ENCODE results near the gene CBFA2T2. TPM values are rescaled to one million over a fixed set of nuclear protein-coding genes. Genes with fewer than 3 reads are reported as not detected.

CBFA2T2 gene
- total and polyA plus RNA-seq, 2 donors (not counting 3 experiments of a cell fraction or from before 2014, with no cell fraction given), result 10.7 to 12.1 TPM

DNA sequence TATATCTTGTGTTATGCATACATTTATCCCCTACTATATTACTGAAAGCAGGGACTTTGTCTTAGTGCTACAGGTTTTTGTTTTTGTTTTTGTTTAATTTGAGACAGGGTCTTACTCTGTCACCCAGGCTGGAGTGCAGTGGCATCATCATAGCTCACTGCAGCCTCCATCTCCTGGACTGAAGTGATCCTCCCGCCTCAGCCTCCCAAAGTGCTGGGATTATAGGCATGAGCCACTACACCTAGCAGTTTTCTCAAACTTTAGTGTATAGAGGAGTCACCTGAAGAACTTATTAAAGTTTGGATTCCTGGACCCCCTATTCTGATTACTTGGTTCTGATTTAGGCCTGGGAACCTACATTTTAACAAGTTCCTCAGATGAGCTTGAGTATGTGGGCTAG, 51.9 kb downstream of the CBFA2T2 start:
- dilution Hi-C loops (cut with MboI; ENCODE audit: extremely low pct_ligation_motif_present, low sequenced_read_pairs), result no loop called here
- BruUV-seq (replicated peaks), result no TSS peak

More for the DNA sequence above, 51.9 kb downstream of the CBFA2T2 start:
- H3K9me3 ChIP-seq (replicated peaks; ENCODE audit: control insufficient read depth, insufficient read depth, low read length), result no peaks in the 10 kb centered on the region
- H3K4me1 ChIP-seq (ENCODE audit: control insufficient read depth, extremely low read depth, insufficient read depth, low read length), result peaks cover 21% of the 10 kb centered on the region
- no peak overlapping the region for H3K9ac ChIP-seq (replicated peaks; ENCODE audit: extremely low read depth, insufficient read depth, low read length)
- CTCF ChIA-PET, result interaction anchor here (0.6 to 2.1 kb wide), 2 partner anchors 26 to 44 kb away, joined by 3 to 4 read pairs; no protein-coding TSS in a partner anchor
- no peak overlapping the region for H3K27ac ChIP-seq (ENCODE audit: insufficient read depth, low read depth, low read length)
- DNase-seq (ENCODE audit: low read depth, low spot score), result no peak
- no peaks in the 10 kb centered on the region for H3K9me1 ChIP-seq (replicated peaks; ENCODE audit: control insufficient read depth, extremely low read depth, insufficient read depth, low read length)
- H3K4me2 ChIP-seq (ENCODE audit: insufficient read depth, low read length), result no peak overlapping the region
- intact Hi-C loops (cut with micrococcal nuclease), result no loop called here
- H3K79me2 ChIP-seq (ENCODE audit: control insufficient read depth, insufficient read depth, low read length), result no peaks in the 10 kb centered on the region
- POLR2A ChIA-PET, result no interaction called here
- H3K36me3 ChIP-seq (ENCODE audit: control insufficient read depth in 2 of 2, extremely low read depth in 1 of 2, insufficient read depth in 2 of 2, low read length in 2 of 2), result no peaks in the 10 kb centered on the region
- H3K27me3 ChIP-seq (ENCODE audit: control insufficient read depth in 2 of 2, insufficient read depth in 2 of 2, low read length in 2 of 2), result no peaks in the 10 kb centered on the region
- H2AFZ ChIP-seq (ENCODE audit: low read depth, low read length), result no peak overlapping the region
- no peak overlapping the region for H3K4me3 ChIP-seq (replicated peaks in 1 of 3; ENCODE audit: insufficient read depth in 1 of 3, low read depth in 1 of 3, low read length in 3 of 3)
- no peak for TF ChIP-seq CTCF (IDR thresholded peaks at IDR 0.05; ENCODE audit: extremely low read depth in 1 of 2, insufficient read depth in 1 of 2, low read depth in 1 of 2, low read length in 2 of 2)
- no peak for TF ChIP-seq FOS (IDR thresholded peaks at IDR 0.05; ENCODE audit: borderline replicate concordance, insufficient read depth, low read length)
- TF ChIP-seq JUN (IDR thresholded peaks at IDR 0.05; ENCODE audit: borderline replicate concordance, insufficient read depth, insufficient read length, low read depth), result no peak
- no peak for TF ChIP-seq MYC (IDR thresholded peaks at IDR 0.05; ENCODE audit: low read depth, low read length)
- TF ChIP-seq MAX (IDR thresholded peaks at IDR 0.05; ENCODE audit: insufficient read depth, insufficient read length), result no peak
- no peak for TF ChIP-seq POLR2A (IDR thresholded peaks at IDR 0.05; ENCODE audit: low read depth, low read length)
- TF ChIP-seq GATA2 (IDR thresholded peaks at IDR 0.05; ENCODE audit: insufficient read depth, insufficient read length, low read depth, low read length), result no peak
- TF ChIP-seq POLR2AphosphoS5 (IDR thresholded peaks at IDR 0.05; ENCODE audit: insufficient read depth, low read depth, low read length), result no peak
- no peak for TF ChIP-seq EZH2 (IDR thresholded peaks at IDR 0.05; ENCODE audit: borderline replicate concordance, low read depth, low read length, severe bottlenecking)
- FAIRE-seq, result no peak
- peaks cover 4% of the 10 kb centered on the region for H4K20me1 ChIP-seq (replicated peaks; ENCODE audit: control insufficient read depth, extremely low read depth, insufficient read depth, low read length)
